ENCODE results near the gene CDK5RAP3. TPM values are rescaled to one million over a fixed set of nuclear protein-coding genes. Genes with fewer than 3 reads are reported as not detected.
A peak's percentile ranks its signal among the peaks of the same experiment; 100 is the strongest.

The CDK5RAP3 gene
- total and polyA plus RNA-seq, 2 of the 13 experiments (the other 11 are each of a cell fraction or from before 2014, with no cell fraction given), result 128 to 154 TPM

- no peak for TF ChIP-seq UBTF (CRISPR knock-in tag; IDR thresholded peaks at IDR 0.05)
- no peak; the same call in 1 of the 2 replicates for TF ChIP-seq MIER2 (CRISPR knock-in tag; IDR thresholded peaks at IDR 0.05)
- TF ChIP-seq JARID2 (CRISPR knock-in tag; IDR thresholded peaks at IDR 0.05; ENCODE audit: insufficient replicate concordance), result no peak
- no peak for TF ChIP-seq KLF11 (CRISPR knock-in tag; IDR thresholded peaks at IDR 0.05)
- no peak for TF ChIP-seq ZNF740 (CRISPR knock-in tag; IDR thresholded peaks at IDR 0.05)
- TF ChIP-seq ZNF282 (IDR thresholded peaks at IDR 0.05; ENCODE audit: partially characterized antibody), result no peak
- TF ChIP-seq ZNF512B (CRISPR knock-in tag; IDR thresholded peaks at IDR 0.05; ENCODE audit: borderline replicate concordance), result peak; percentile 28; the same call in 1 of the 2 replicates
- no peak for TF ChIP-seq SMARCE1 (IDR thresholded peaks at IDR 0.05; ENCODE audit: borderline replicate concordance)
- no peak for TF ChIP-seq RAD21 (CRISPR knock-in tag; IDR thresholded peaks at IDR 0.05)
- TF ChIP-seq AGO2 (optimal IDR thresholded peaks at IDR 0.05; ENCODE audit: low read depth, low read length), result no peak
- TF ChIP-seq TGIF2 (CRISPR knock-in tag; IDR thresholded peaks at IDR 0.05), result 0 out of 2 replicates have a peak, but pooled peaks have one; percentile 42
- no peak for TF ChIP-seq RFX3 (CRISPR knock-in tag; IDR thresholded peaks at IDR 0.05)
- no peak for TF ChIP-seq ZNF3 (CRISPR knock-in tag; IDR thresholded peaks at IDR 0.05)
- no peak for TF ChIP-seq NFATC3 (CRISPR knock-in tag; IDR thresholded peaks at IDR 0.05)
- no peak for TF ChIP-seq TRAFD1 (CRISPR knock-in tag; IDR thresholded peaks at IDR 0.05; ENCODE audit: borderline replicate concordance)
- no peak for TF ChIP-seq ZNF674 (CRISPR knock-in tag; IDR thresholded peaks at IDR 0.05; ENCODE audit: low read depth)
- no peak for TF ChIP-seq STAT6 (CRISPR knock-in tag; IDR thresholded peaks at IDR 0.05; ENCODE audit: borderline replicate concordance)
- TF ChIP-seq ZNF546 (CRISPR knock-in tag; conservative IDR thresholded peaks at IDR 0.05), result no peak
- TF ChIP-seq RARG (CRISPR knock-in tag; IDR thresholded peaks at IDR 0.05; ENCODE audit: low read depth), result 0 out of 2 replicates have a peak, but pooled peaks have one; percentile 63
- TF ChIP-seq ZNF441 (CRISPR knock-in tag; IDR thresholded peaks at IDR 0.05; ENCODE audit: borderline replicate concordance), result no peak
These were observed 786 bp upstream of the CDK5RAP3 start (continued) for GRCh38 chr17:47969930-47970724.
